ENCODE data around the gene AKAP1.

AKAP1 gene

DNA sequence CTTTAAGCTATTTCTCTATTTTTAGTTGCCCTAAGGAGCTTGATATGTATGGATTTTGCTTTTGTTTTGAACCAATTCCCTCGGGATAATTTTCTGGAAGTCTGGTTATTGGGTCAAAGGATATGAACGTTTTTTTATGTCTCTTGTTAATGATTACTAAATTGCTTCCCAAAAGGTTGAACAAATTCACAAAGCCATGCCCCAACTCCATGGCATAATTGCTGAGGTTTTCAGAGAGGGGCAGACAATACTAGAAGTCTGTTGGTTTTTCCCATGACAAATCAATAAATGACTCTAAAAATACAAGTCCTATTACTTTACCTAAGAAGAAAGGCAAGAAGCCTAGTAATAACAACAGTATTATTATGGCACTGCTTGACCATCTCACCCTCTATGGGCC is 11.4 kb upstream of the AKAP1 start:
- WGBS, 2 experiments: 70 to 89% methylated on average over 2 of the region's 2 CpGs
- Histone ChIP-seq H3K27me3 (ENCODE audit: control insufficient read depth, insufficient read depth, low read length, poor library complexity, severe bottlenecking) (no peaks in the 10 kb centered on the region), H3K4me3 (ENCODE audit: insufficient read depth, low read depth, low read length) (no peak overlapping the region), H3K9me3 (ENCODE audit: control insufficient read depth, low read length) (no peaks in the 10 kb centered on the region), H3K4me1 (ENCODE audit: control insufficient read depth, insufficient read depth, low read length) (peaks cover 13% of the 10 kb centered on the region), H3K36me3 (ENCODE audit: control insufficient read depth, insufficient read depth, low read length) (no peaks in the 10 kb centered on the region), H3K27ac (ENCODE audit: insufficient read depth, low read depth, low read length, poor library complexity, severe bottlenecking) (no peak overlapping the region)

- Histone ChIP-seq H3K27ac (ENCODE audit: insufficient read depth, low read depth, low read length, poor library complexity, severe bottlenecking) (no peak overlapping the region), H3K36me3 (ENCODE audit: control insufficient read depth, insufficient read depth, low read length) (no peaks in the 10 kb centered on the region), H3K4me1 (ENCODE audit: control insufficient read depth, insufficient read depth, low read length) (peaks cover 13% of the 10 kb centered on the region), H3K27me3 (ENCODE audit: control insufficient read depth, insufficient read depth, low read length, poor library complexity, severe bottlenecking) (no peaks in the 10 kb centered on the region), H3K4me3 (ENCODE audit: insufficient read depth, low read depth, low read length) (no peak overlapping the region), H3K9me3 (ENCODE audit: control insufficient read depth, low read length) (no peaks in the 10 kb centered on the region)
- WGBS, 2 experiments: 92 to 98% methylated on average over 3 of the region's 3 CpGs
Observed at GRCh38 chr17:57075193-57075592, 9.9 kb upstream of the AKAP1 start.

GRCh38 chr17:57075785-57076184 is 9.3 kb upstream of the AKAP1 start:
- H3K27me3 ChIP-seq (ENCODE audit: control insufficient read depth, insufficient read depth, low read length, poor library complexity, severe bottlenecking): no peaks in the 10 kb centered on the region
- no peaks in the 10 kb centered on the region for H3K9me3 ChIP-seq (ENCODE audit: control insufficient read depth, low read length)
- H3K4me3 ChIP-seq (ENCODE audit: insufficient read depth, low read depth, low read length): no peak overlapping the region
- WGBS, 2 experiments: 87 to 90% methylated on average over 3 of the region's 3 CpGs
- no peak overlapping the region for H3K27ac ChIP-seq (ENCODE audit: insufficient read depth, low read depth, low read length, poor library complexity, severe bottlenecking)
- no peaks in the 10 kb centered on the region for H3K36me3 ChIP-seq (ENCODE audit: control insufficient read depth, insufficient read depth, low read length)
- peaks cover 13% of the 10 kb centered on the region for H3K4me1 ChIP-seq (ENCODE audit: control insufficient read depth, insufficient read depth, low read length)

GRCh38 chr17:57077000-57077399 is 8.0 kb upstream of the AKAP1 start:
- peaks cover 10% of the 10 kb centered on the region for H3K4me1 ChIP-seq (ENCODE audit: control insufficient read depth, insufficient read depth, low read length)
- no peaks in the 10 kb centered on the region for H3K9me3 ChIP-seq (ENCODE audit: control insufficient read depth, low read length)
- H3K27me3 ChIP-seq (ENCODE audit: control insufficient read depth, insufficient read depth, low read length, poor library complexity, severe bottlenecking): no peaks in the 10 kb centered on the region
- no peak overlapping the region for H3K4me3 ChIP-seq (ENCODE audit: insufficient read depth, low read depth, low read length)
- 91 to 92% methylated on average over 2 of the region's 2 CpGs for WGBS, 2 experiments
- no peak overlapping the region for H3K27ac ChIP-seq (ENCODE audit: insufficient read depth, low read depth, low read length, poor library complexity, severe bottlenecking)
- no peaks in the 10 kb centered on the region for H3K36me3 ChIP-seq (ENCODE audit: control insufficient read depth, insufficient read depth, low read length)

GRCh38 chr17:57078274-57078673 is 6.8 kb upstream of the AKAP1 start:
- H3K36me3 ChIP-seq (ENCODE audit: control insufficient read depth, insufficient read depth, low read length): no peaks in the 10 kb centered on the region
- H3K4me3 ChIP-seq (ENCODE audit: insufficient read depth, low read depth, low read length): no peak overlapping the region

GRCh38 chr17:57080718-57081117 is 4.3 kb upstream of the AKAP1 start:
- Histone ChIP-seq H3K27ac (ENCODE audit: insufficient read depth, low read depth, low read length, poor library complexity, severe bottlenecking) (no peak overlapping the region), H3K4me1 (ENCODE audit: control insufficient read depth, insufficient read depth, low read length) (peaks cover 3% of the 10 kb centered on the region), H3K9me3 (ENCODE audit: control insufficient read depth, low read length) (no peaks in the 10 kb centered on the region), H3K36me3 (ENCODE audit: control insufficient read depth, insufficient read depth, low read length) (no peaks in the 10 kb centered on the region), H3K27me3 (ENCODE audit: control insufficient read depth, insufficient read depth, low read length, poor library complexity, severe bottlenecking) (peaks cover 2% of the 10 kb centered on the region), H3K4me3 (ENCODE audit: insufficient read depth, low read depth, low read length) (no peak overlapping the region)
- WGBS, 2 experiments: 93 to 94% methylated on average over 2 of the region's 2 CpGs

More at GRCh38 chr17:57078274-57078673, 6.8 kb upstream of the AKAP1 start:
- Histone ChIP-seq H3K27me3 (ENCODE audit: control insufficient read depth, insufficient read depth, low read length, poor library complexity, severe bottlenecking) (no peaks in the 10 kb centered on the region), H3K4me1 (ENCODE audit: control insufficient read depth, insufficient read depth, low read length) (no peaks in the 10 kb centered on the region), H3K27ac (ENCODE audit: insufficient read depth, low read depth, low read length, poor library complexity, severe bottlenecking) (no peak overlapping the region), H3K9me3 (ENCODE audit: control insufficient read depth, low read length) (no peaks in the 10 kb centered on the region)
- 89 to 91% methylated on average over 9 of the region's 9 CpGs for WGBS, 2 experiments

GRCh38 chr17:57082441-57082840 is 2.6 kb upstream of the AKAP1 start:
- Histone ChIP-seq H3K27me3 (ENCODE audit: control insufficient read depth, insufficient read depth, low read length, poor library complexity, severe bottlenecking) (peaks cover 18% of the 10 kb centered on the region), H3K27ac (ENCODE audit: insufficient read depth, low read depth, low read length, poor library complexity, severe bottlenecking) (no peak overlapping the region), H3K4me3 (ENCODE audit: insufficient read depth, low read depth, low read length) (no peak overlapping the region), H3K4me1 (ENCODE audit: control insufficient read depth, insufficient read depth, low read length) (peaks cover 3% of the 10 kb centered on the region), H3K9me3 (ENCODE audit: control insufficient read depth, low read length) (no peaks in the 10 kb centered on the region), H3K36me3 (ENCODE audit: control insufficient read depth, insufficient read depth, low read length) (no peaks in the 10 kb centered on the region)
- WGBS, 2 experiments: 89 to 91% methylated on average over 2 of the region's 2 CpGs

- H3K27me3 ChIP-seq (ENCODE audit: control insufficient read depth, insufficient read depth, low read length, poor library complexity, severe bottlenecking): peaks cover 18% of the 10 kb centered on the region
Observed at GRCh38 chr17:57084361-57084801, 665 bp upstream of the AKAP1 start.

GRCh38 chr17:57085448-57086068 is 512 bp downstream of the AKAP1 start:
- peaks cover 18% of the 10 kb centered on the region for H3K27me3 ChIP-seq (ENCODE audit: control insufficient read depth, insufficient read depth, low read length, poor library complexity, severe bottlenecking)
- peaks cover 8% of the 10 kb centered on the region for H3K4me1 ChIP-seq (ENCODE audit: control insufficient read depth, insufficient read depth, low read length)
- no peaks in the 10 kb centered on the region for H3K36me3 ChIP-seq (ENCODE audit: control insufficient read depth, insufficient read depth, low read length)
- WGBS, 2 experiments: 0% methylated on average over 75 of the region's 75 CpGs
- no peak overlapping the region for H3K27ac ChIP-seq (ENCODE audit: insufficient read depth, low read depth, low read length, poor library complexity, severe bottlenecking)
- H3K9me3 ChIP-seq (ENCODE audit: control insufficient read depth, low read length): no peaks in the 10 kb centered on the region
- H3K4me3 ChIP-seq (ENCODE audit: insufficient read depth, low read depth, low read length): peak overlapping the region; percentile 96

More at GRCh38 chr17:57084361-57084801, 665 bp upstream of the AKAP1 start:
- H3K4me1 ChIP-seq (ENCODE audit: control insufficient read depth, insufficient read depth, low read length): peaks cover 5% of the 10 kb centered on the region
- WGBS, 2 experiments: 5 to 6% methylated on average over 7 of the region's 7 CpGs
- H3K36me3 ChIP-seq (ENCODE audit: control insufficient read depth, insufficient read depth, low read length): no peaks in the 10 kb centered on the region
- no peak overlapping the region for H3K27ac ChIP-seq (ENCODE audit: insufficient read depth, low read depth, low read length, poor library complexity, severe bottlenecking)
- H3K4me3 ChIP-seq (ENCODE audit: insufficient read depth, low read depth, low read length): peak overlapping the region; percentile 96
- no peaks in the 10 kb centered on the region for H3K9me3 ChIP-seq (ENCODE audit: control insufficient read depth, low read length)

- peaks cover 15% of the 10 kb centered on the region for H3K4me1 ChIP-seq (ENCODE audit: control insufficient read depth, insufficient read depth, low read length)
- H3K4me3 ChIP-seq (ENCODE audit: insufficient read depth, low read depth, low read length): peak overlapping the region; percentile 96
- H3K27ac ChIP-seq (ENCODE audit: insufficient read depth, low read depth, low read length, poor library complexity, severe bottlenecking): no peak overlapping the region
- peaks cover 18% of the 10 kb centered on the region for H3K27me3 ChIP-seq (ENCODE audit: control insufficient read depth, insufficient read depth, low read length, poor library complexity, severe bottlenecking)
- 2% methylated on average over 45 of the region's 45 CpGs for WGBS, 2 experiments
- H3K36me3 ChIP-seq (ENCODE audit: control insufficient read depth, insufficient read depth, low read length): no peaks in the 10 kb centered on the region
- no peaks in the 10 kb centered on the region for H3K9me3 ChIP-seq (ENCODE audit: control insufficient read depth, low read length)
Observed at GRCh38 chr17:57086069-57086930, 1.3 kb downstream of the AKAP1 start.

Measured in ectodermal cell (in vitro differentiated cells).